Stimulated activated CD4-positive, alpha-beta T cell treated with anti-CD3 and anti-CD28 coated beads, Interleukin-15, amount 100 ng/mL, for 24 hours (primary cell): ENCODE results near the gene INSL4.

Experiments
- DNase-seq: peaks from one replicate; pipeline ENCODE4 v3.0.0-alpha.2; 2020

Gene INSL4

DNA sequence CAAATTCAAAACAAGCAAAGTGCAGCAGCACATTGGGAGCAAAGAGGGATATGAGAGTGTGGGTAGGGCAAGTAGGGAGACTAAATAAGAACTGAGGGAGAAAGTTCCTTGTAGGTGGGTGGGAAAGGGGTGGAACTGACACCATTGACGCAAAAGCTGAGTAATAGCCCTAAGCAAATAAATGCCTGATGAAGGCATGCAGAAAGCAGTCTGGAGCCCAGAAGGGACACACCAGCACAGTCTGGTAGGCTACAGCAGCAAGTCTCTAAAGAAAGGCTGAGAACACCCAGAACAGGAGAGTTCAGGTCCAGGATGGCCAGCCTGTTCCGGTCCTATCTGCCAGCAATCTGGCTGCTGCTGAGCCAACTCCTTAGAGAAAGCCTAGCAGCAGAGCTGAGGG lies at the start of gene INSL4:
INSL4 (plus strand) TSS at position 208 of the 400 bp plus-strand sequence; CDS start at position 313, 105 bp downstream.
- no peak for DNase-seq

DNA sequence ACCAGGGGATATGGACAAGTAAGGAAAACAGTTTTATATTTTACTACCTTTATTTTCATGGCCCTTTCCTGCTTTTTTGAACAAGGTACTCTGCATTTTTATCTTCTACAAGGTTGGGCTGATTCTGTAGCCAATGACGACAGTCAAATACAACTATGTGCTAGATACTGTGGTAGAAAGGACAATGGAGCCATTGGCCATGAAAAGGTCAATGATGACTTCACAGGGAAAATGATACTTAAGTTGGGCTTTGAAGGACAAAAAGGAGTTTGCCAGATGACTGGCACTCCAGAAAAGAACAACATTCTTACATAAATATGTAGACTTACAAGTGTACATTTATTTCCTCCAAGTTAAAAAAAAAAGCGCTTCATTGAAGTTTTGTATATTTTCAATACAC lies 46.4 kb upstream of the INSL4 start:
- no peak for DNase-seq

DNA sequence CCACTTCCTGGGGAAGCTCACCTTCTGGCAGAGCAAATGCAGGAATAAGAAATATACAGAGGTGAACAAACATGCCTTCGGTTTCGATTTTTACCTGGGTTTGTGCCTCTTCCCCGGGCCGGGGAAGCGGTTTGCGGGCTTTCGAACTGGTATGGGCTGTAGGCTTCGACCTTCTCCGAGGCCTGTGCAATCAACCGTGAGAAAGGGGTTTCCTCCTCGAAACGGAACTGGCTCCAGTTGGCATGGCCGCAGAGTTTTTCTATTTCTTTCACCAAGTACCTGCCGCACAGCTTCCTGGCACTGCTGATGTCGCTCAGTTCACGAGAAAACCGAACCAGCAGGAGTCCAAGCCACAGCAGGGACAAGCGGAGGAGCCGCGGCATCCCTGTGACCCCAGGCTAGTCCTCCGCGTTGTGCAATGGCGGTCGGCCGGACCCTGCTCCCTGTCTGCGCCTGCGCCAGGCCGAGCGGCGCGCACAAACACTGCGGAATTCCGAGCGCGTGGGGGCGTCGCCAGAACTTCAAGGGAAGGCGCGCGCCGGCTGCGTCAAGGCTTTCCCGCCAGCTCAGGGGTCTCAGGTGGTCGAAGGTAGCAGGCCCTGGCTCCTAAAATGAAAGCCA lies 45.9 kb upstream of the INSL4 start, which contains the start of gene INSL6:
INSL6 (minus strand) TSS at position 420 of the 621 bp plus-strand sequence; CDS start at position 383, 37 bp downstream.
- DNase-seq, result no peak

DNA sequence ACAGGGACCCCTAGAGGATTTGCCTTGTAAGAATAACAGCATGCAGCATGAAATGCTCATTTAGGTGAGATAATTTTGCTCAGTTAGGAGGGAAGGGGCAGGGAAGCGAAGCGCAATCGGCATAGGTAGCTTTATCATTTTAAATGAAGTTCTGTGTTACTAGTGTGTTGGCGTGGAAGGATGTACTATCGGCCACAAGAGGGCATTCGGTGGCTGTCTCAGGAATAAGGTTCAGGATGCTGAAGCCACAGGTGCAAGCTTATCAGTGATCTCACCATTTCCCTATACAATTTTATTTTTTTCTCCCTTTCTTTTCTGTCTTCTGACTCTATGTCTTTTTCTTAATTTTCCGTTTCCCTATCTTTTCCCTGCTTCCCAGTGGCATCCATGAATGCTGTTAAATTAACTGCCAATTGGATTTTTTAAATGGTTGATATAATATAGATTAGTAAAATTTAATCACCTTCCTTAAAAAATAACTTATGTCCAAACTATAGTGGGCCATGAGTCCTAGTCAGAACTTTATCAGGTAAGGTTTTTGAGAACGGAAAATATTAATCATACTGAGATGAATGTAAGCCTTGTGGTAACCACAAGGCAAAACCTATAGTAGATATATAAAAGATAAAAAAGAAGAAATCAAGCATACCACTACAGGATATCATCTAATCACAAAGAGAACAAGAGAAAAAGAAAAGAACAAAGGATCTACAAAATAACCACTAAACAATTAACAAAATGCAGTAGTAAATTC lies 44.6 kb upstream of the INSL4 start:
- DNase-seq, result peak; percentile 63

DNA sequence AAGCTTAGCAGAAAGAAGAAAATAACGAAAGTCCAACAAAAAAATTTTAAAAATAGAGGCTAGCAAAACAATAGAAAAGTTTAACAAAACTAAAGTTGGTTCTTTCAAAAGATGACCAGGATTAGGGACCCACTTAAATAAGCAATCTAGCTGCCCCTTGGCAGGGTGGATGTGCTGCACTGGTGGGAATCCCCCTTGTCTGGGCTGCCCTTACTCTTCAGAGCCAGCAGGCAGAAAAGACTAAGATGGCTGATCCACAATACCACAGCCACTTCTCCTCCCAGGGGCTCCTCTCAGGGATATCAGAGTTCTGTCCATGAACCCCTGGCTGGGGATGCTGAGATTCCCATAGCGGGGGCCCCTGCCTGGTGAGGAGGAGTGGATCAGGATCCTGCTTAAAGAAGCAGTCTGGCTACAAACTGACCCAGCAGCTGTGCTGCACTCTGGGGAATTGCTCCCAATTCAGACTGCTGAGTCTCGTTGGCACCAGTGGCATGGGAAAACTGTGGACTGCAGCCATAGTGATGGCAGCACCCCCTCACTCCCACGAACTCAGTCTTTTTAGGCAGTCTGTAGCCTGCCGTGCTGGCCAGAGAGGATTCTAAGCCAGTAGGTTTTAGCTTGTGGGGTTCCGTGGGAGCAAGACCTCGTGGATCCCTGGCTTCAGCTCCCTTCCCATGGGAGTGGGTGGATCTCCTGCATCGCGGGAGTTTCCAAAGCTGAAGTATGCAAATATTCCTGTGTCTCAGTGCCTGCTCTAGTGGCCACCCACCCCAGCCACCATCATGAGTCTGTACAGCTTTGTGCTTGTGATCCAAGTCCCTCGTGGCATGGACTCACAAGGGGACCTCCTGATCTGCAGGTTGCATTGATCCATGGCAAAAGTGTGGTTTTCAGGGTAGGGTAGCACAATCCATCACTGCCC lies 42.9 kb upstream of the INSL4 start:
- DNase-seq, result no peak

DNA sequence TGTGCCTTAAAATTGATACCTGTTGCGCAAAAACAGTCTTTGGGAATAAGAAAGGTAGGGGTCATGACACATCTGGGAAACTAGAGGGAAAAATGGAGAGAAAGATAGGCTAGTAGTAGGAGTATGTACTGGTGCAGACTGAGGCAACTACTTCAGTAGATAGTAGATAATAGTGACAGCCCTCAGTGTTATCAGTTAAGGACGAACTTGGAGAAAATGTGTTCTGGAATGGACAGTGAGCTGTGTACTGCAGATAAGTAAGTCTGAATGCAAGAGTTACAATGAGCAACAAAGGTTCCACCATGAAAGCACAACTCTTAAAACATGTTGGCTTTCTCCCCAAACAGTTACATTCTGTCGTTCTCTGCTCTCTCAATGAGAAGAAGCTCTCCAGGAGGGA lies 39.2 kb upstream of the INSL4 start:
- DNase-seq, result no peak

DNA sequence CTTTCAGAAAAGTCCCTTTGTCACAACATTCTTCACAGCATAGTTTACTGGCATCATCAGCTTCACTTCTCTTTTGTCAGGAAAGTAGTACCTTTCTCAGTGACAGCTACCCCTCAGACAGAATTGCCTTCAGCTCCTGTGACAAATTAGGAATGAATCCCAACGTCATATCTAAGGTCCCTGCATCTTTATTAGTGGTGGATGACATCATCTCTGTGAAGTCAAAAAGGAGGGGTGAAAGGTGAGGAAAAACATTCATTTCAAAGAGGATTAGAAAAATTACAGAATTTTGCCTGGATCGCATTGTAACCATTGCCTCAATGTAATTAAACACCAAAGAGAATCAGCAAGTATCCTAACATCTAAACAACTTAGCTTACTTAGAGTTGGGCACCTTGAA lies 37.9 kb upstream of the INSL4 start:
- no peak for DNase-seq

DNA sequence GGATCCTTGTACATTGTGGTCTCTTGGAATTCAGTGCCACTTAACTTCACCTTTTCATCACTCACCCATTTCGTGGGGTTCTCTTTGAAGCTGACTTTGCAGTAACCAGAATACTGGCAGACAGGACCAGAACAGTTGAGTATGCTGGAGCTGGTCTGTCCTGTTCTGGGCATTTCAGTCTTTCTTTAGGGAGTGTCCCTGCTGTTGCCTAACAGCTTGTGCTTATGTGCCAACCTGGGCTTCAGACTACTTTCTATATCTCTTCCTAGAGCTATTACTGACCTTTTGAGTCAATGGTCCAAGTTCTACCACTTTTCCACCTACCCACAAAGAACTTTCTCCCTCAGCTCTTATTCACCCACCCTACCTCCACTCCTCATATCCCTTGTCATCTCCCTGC lies 35.8 kb upstream of the INSL4 start:
- no peak for DNase-seq

DNA sequence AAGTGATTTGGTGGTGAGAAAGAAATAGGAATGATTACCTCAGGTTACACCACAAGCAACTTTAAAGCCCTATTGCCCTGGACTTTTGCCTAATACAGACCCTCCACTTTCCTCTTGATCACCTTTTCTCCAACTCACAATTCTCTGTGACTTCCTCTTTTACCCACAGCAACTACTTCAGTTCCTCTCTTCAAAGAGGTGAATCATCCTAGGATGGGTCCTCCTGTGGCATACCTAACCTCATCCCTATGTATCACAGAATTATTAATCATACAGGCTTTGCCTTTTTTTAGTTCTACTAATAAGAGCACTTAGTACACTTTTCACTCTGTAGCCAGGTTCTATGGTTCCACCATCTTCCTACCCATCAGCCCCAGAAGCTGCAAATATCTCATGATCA lies 26.1 kb upstream of the INSL4 start:
- DNase-seq, result no peak

DNA sequence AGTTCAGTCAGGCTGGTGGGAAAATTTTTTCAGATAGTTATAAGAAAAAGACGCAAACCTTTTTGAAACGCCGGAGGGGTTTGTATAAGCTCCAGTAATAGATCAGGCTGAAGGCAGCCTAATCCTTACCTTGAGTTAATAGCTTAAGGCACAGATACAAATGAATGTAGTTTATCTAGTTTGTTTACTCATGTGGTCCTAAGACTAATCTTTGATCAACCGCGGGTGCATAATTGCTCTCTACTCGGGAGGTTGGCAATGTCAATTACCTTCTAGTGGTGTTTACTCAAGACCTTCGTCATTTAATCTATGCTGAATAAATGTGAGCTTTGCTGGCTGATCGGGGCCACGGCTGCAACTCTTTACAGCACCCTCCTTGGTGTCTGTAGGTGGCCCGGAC lies 665 bp upstream of the INSL4 start:
- DNase-seq, result no peak

DNA sequence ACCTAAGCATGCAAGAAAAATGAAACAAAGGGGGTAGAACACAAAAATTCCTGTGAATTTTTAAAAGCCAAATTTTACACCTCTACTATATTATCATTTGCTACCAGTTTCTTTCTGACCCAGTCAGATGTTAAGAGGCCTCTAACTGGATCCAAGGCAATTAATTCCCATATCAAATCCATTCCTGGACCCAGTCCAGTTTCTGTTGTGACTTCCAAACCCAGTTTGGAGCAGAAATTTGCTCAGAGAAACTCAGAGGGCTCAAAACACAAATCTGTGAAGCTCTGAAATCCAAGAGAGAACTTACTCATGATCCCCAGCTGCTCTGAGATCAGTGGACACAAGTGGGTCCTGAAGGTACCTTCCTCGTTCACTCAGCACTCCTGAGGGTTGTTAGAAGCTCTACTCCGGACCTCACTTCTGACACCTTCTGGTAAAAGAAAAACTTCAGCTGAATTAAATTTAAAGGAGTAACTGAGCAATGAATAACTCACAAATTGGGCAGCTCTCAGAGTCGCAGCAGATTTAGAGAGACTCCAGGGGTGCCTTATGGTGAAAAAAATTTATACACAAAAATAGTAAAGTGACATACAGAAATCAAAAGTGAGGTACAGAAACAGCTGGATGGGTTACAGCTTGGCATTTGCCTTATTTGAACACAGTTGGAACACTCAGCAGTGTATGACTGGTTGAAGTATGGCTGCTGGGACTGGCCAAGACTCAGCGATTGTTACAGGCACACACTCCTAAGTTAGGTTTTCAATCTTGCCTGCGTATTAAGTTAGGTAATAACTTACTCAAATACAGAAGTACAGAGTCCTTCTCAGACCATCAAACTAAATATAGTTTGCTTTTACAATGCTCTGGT lies 32.4 kb downstream of the INSL4 start:
- DNase-seq, result no peak

DNA sequence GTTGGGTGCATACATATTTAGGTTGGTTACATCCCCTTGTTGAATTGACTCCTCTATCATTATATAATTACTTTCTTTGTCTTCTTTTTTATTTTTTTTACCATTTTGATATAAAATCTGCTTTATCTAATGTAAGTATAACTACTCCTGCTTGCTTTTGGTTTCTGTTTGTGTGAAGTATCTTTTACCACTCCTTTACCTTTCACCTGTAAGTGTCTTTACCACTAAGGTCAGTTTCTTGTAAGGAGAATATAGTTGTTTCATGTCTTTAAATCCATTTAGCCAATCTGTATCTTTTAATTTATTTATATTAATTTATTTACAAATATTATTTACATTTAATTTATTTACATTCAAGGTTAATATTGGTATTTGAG lies 33.0 kb downstream of the INSL4 start:
- no peak for DNase-seq

DNA sequence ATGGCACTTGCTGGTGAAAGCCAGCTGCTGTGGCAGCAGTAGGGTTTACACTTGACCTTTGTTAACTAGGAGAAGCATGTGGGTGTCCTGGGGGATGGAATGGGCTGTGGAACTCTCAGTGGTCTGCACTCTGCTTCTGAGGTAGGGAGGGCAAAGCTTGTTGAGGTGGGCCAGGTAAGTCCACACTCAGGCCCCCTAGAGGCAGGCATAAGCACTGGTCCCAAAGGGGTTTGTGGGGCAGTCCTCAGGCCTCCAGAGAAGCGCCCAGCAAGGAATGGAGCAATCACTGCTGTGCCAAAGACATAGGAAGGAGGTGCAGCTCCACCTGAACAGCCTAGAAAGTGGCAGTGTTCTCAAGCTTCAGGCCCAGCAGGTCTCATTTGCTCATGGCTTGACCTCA lies 34.7 kb downstream of the INSL4 start:
- DNase-seq, result no peak

DNA sequence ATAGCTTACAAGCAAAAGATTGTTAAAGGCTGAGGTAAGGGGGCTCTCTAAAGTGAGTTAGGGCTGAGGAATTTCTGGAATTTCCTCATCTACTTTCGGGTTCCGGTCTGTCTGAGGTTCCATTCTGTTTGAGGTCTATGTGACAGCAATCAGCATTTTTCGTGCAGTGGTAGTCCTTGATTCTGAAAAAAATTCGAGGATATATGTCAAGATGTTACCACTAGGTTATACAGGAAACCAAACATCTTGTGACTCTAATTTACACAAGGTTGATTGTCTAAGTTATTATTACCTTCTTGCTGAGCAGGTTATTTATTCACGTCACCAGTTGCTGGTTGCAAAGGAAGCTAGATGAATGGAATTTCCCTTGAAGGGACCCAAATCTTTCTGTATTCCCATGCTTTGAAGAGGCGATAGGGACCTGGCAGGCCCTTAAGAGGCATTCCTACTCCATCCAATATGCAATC lies 38.1 kb downstream of the INSL4 start:
- no peak for DNase-seq

DNA sequence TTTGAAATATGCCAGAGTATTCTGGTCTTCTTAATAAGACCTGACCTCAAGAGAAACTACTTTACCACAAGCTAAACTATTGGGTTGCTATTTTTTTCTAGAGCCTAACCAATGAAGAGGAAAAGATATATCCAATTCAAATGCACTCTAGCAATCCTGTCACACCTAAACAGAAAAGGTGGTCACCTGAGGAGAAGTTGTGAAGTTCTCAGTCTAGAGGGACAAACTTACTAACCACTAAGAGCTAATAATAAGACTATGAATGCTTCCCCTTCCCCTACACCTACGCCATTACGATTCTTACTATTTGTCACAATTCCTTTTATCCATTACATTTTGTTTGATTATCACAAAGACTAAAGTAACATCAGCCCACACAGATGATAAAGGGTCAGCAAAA lies 43.6 kb downstream of the INSL4 start:
- no peak for DNase-seq

DNA sequence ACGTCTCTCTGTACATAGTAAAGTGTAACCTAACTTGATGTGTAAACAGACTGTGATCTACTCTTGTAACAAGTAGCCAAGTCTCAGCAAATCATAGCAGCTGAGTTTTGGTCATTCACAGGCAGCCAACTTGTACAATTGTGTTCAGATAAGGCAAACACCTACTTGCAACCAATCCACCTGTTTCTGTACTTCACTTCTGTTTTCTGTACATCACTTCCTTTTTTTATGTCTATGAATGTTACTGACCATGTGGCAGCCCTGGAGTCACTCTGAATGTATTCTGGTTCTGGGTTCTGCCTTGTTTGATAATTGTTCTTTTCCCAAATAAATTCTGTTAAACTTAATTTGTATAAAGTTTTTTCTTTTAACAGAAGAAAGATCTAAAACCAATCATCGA lies 47.3 kb downstream of the INSL4 start:
- no peak for DNase-seq
